WTC11 (cell line): ENCODE results near the gene PTPRN. TPM values are rescaled to one million over a fixed set of nuclear protein-coding genes. Genes with fewer than 3 reads are reported as not detected.

Experiments used
- ATAC-seq: fragments of 200-7000 bp; cut with Tn5 transposase; 2 replicates; pipeline ENCODE4 v1.10.0; 2021; ENCODE audit warnings: mild to moderate bottlenecking, moderate library complexity
- CTCF ChIA-PET: fragments of 300-600 bp; sonication (Branson Sonifier 250); formaldehyde crosslinking; loops from one replicate; lab custom pipeline; 2021; ENCODE audit warnings: antibody characterized with exemption; lab: Charles Lee
- POLR2A ChIA-PET: fragments of 350-600 bp; sonication (Branson Sonifier 250); formaldehyde crosslinking; loops from one replicate; lab custom pipeline; 2021; ENCODE audit warnings: antibody characterized with exemption; lab: Charles Lee
- DNase-seq: peaks from one replicate; pipeline ENCODE4 v3.0.0; 2021; ENCODE audit warnings: low spot score
- H3K27ac Mint-ChIP-seq: 2 replicates; pipeline ENCODE4 v1.8.0; 2021; ENCODE audit warnings: mixed read lengths
- H3K27me3 Mint-ChIP-seq: 2 replicates; pipeline ENCODE4 v1.8.0; 2021; ENCODE audit warnings: low read depth, mild to moderate bottlenecking, moderate library complexity, mixed read lengths
- H3K36me3 Mint-ChIP-seq: 2 replicates; pipeline ENCODE4 v1.8.0; 2021; ENCODE audit warnings: mixed read lengths
- H3K4me1 Mint-ChIP-seq: 2 replicates; pipeline ENCODE4 v1.8.0; 2022; ENCODE audit warnings: mixed read lengths
- H3K4me3 Mint-ChIP-seq: 2 replicates; pipeline ENCODE4 v1.8.0; 2021; ENCODE audit warnings: mild to moderate bottlenecking, moderate library complexity, mixed read lengths
- H3K9me3 Mint-ChIP-seq: 2 replicates; pipeline ENCODE4 v1.8.0; 2021; ENCODE audit warnings: mixed read lengths
- ATF2 ChIP-seq: sonication (generic); formaldehyde crosslinking; IDR thresholded peaks from 2 replicates; pipeline ENCODE4 v1.8.1; 2022; ENCODE audit warnings: low read depth, missing genetic modification reagents, borderline replicate concordance
- CREM ChIP-seq: sonication (generic); formaldehyde crosslinking; IDR thresholded peaks from 2 replicates; pipeline ENCODE4 v1.8.1; 2022; ENCODE audit warnings: mild to moderate bottlenecking, missing genetic modification reagents, moderate library complexity
- EMX1 ChIP-seq: fragments of 250-450 bp; sonication (Bioruptor Pico); IDR thresholded peaks from 2 replicates; pipeline ENCODE4 v1.8.0; 2021; ENCODE audit warnings: mild to moderate bottlenecking
- FOXJ3 ChIP-seq: sonication (generic); formaldehyde crosslinking; IDR thresholded peaks from 2 replicates; pipeline ENCODE4 v1.9.0; 2021; ENCODE audit warnings: missing genetic modification reagents, mild to moderate bottlenecking, borderline replicate concordance
- IRF1 ChIP-seq: sonication (generic); formaldehyde crosslinking; IDR thresholded peaks from 2 replicates; pipeline ENCODE4 v1.8.0; 2023; ENCODE audit warnings: missing genetic modification reagents
- IRF2 ChIP-seq: sonication (generic); formaldehyde crosslinking; IDR thresholded peaks from 2 replicates; pipeline ENCODE4 v1.8.0; 2022; ENCODE audit warnings: low read depth, missing genetic modification reagents, borderline replicate concordance
- NFE2L1 ChIP-seq: sonication (generic); formaldehyde crosslinking; IDR thresholded peaks from 2 replicates; pipeline ENCODE4 v1.8.1; 2023; ENCODE audit warnings: missing genetic modification reagents
- PRDM15 ChIP-seq: sonication (generic); formaldehyde crosslinking; IDR thresholded peaks from 2 replicates; pipeline ENCODE4 v1.8.0; 2022; ENCODE audit warnings: missing genetic modification reagents
- RELA ChIP-seq: sonication (generic); formaldehyde crosslinking; IDR thresholded peaks from 2 replicates; pipeline ENCODE4 v1.8.1; 2022; ENCODE audit warnings: missing genetic modification reagents, mild to moderate bottlenecking, borderline replicate concordance
- SMAD4 ChIP-seq: sonication (generic); formaldehyde crosslinking; IDR thresholded peaks from 2 replicates; pipeline ENCODE4 v1.8.0; 2022; ENCODE audit warnings: mild to moderate bottlenecking, missing genetic modification reagents
- SOX15 ChIP-seq: fragments of 250-450 bp; sonication (Bioruptor Pico); IDR thresholded peaks from 2 replicates; pipeline ENCODE4 v1.9.0; 2021; ENCODE audit warnings: mild to moderate bottlenecking
- SP1 ChIP-seq: sonication (generic); formaldehyde crosslinking; conservative IDR thresholded peaks from 2 replicates; pipeline ENCODE4 v1.8.1; 2022; ENCODE audit warnings: missing genetic modification reagents
- TEAD1 ChIP-seq: sonication (generic); formaldehyde crosslinking; IDR thresholded peaks from 2 replicates; pipeline ENCODE4 v1.8.0; 2022; ENCODE audit warnings: mild to moderate bottlenecking, missing genetic modification reagents
- ZNF232 ChIP-seq: sonication (generic); formaldehyde crosslinking; IDR thresholded peaks from 2 replicates; pipeline ENCODE4 v1.8.0; 2022; ENCODE audit warnings: mild to moderate bottlenecking, missing genetic modification reagents
- ZNF263 ChIP-seq: sonication (generic); formaldehyde crosslinking; IDR thresholded peaks from 2 replicates; pipeline ENCODE4 v1.8.1; 2022; ENCODE audit warnings: low read depth, mild to moderate bottlenecking, moderate library complexity, missing genetic modification reagents
- ZSCAN18 ChIP-seq: fragments of 250-450 bp; sonication (Bioruptor Pico); IDR thresholded peaks from 2 replicates; pipeline ENCODE4 v2.1.2; 2022; ENCODE audit warnings: mild to moderate bottlenecking, moderate library complexity
- total RNA-seq: library from RNA; stranded (reverse); gene quantifications from 3 replicates; pipeline ENCODE4 v1.2.3, GENCODE V29; 2021
- TF ChIP-seq, protein P1 (sequence below): fragments of 250-450 bp; sonication (Bioruptor Pico); IDR thresholded peaks from 2 replicates; pipeline ENCODE4 v1.9.0; 2021; ENCODE audit warnings: mild to moderate bottlenecking

The PTPRN gene
- total RNA-seq, 1 experiment from 2014 or later: 3.8 TPM

DNA sequence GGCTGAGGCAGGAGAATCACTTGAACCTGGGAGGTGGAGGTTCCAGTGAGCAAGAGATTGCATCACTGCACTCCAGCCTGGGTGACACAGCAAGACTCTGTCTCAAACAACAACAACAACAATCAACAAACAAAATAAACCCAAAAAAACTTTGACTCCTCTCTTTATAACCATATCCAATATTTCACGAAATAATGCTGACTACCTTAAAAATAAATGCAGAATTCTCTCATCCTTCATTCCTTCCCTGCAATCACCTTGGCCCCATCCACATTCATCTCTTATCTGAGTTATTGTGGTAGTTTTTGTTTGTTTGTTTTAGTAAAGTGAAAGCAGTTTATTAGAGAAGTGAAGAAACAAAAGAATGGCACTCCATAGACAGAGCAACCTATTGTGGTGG, 3.2 kb downstream of the PTPRN start (continued):
- TF ChIP-seq, protein P1, sequence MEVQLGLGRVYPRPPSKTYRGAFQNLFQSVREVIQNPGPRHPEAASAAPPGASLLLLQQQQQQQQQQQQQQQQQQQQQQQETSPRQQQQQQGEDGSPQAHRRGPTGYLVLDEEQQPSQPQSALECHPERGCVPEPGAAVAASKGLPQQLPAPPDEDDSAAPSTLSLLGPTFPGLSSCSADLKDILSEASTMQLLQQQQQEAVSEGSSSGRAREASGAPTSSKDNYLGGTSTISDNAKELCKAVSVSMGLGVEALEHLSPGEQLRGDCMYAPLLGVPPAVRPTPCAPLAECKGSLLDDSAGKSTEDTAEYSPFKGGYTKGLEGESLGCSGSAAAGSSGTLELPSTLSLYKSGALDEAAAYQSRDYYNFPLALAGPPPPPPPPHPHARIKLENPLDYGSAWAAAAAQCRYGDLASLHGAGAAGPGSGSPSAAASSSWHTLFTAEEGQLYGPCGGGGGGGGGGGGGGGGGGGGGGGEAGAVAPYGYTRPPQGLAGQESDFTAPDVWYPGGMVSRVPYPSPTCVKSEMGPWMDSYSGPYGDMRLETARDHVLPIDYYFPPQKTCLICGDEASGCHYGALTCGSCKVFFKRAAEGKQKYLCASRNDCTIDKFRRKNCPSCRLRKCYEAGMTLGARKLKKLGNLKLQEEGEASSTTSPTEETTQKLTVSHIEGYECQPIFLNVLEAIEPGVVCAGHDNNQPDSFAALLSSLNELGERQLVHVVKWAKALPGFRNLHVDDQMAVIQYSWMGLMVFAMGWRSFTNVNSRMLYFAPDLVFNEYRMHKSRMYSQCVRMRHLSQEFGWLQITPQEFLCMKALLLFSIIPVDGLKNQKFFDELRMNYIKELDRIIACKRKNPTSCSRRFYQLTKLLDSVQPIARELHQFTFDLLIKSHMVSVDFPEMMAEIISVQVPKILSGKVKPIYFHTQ (CRISPR knock-in tag): no peak
- TF ChIP-seq, all 79 proteins: peak for 0

DNA sequence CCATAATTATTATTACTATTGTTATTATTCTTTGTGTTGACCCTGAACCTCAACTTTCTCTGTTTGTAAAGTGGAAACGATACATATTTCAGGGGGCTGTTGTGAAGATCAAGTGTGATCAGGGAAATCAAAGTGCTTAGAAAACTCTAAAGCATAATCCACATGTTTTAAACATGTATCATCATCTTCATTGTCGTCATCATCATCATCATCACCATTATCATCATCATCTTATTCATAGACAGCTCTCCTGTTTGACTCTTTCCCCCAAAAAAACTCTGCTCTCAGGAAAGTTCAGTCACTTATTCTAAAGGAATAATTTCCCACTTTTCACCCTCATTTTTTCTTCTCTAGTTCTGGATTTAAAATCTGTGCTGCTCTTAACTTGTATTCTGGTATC, 5.0 kb downstream of the PTPRN start:
- no peaks in the 10 kb centered on the region for H3K36me3 Mint-ChIP-seq
- H3K9me3 Mint-ChIP-seq: no peaks in the 10 kb centered on the region
- TF ChIP-seq CREM: no peak
- TF ChIP-seq PRDM15 (CRISPR knock-in tag): no peak
- TF ChIP-seq NFE2L1: no peak
- TF ChIP-seq IRF2 (CRISPR knock-in tag): no peak
- ChIA-PET POLR2A (no interaction called here), CTCF (interaction anchor here (2.5 kb wide), 1 partner anchor 9 kb away, joined by 13 read pairs; no protein-coding TSS in a partner anchor)
- peaks cover 78% of the 10 kb centered on the region for H3K27me3 Mint-ChIP-seq
- no peak for ATAC-seq
- H3K27ac Mint-ChIP-seq: no peak overlapping the region
- DNase-seq: no peak
- peaks cover 11% of the 10 kb centered on the region for H3K4me1 Mint-ChIP-seq
- H3K4me3 Mint-ChIP-seq: no peak overlapping the region

DNA sequence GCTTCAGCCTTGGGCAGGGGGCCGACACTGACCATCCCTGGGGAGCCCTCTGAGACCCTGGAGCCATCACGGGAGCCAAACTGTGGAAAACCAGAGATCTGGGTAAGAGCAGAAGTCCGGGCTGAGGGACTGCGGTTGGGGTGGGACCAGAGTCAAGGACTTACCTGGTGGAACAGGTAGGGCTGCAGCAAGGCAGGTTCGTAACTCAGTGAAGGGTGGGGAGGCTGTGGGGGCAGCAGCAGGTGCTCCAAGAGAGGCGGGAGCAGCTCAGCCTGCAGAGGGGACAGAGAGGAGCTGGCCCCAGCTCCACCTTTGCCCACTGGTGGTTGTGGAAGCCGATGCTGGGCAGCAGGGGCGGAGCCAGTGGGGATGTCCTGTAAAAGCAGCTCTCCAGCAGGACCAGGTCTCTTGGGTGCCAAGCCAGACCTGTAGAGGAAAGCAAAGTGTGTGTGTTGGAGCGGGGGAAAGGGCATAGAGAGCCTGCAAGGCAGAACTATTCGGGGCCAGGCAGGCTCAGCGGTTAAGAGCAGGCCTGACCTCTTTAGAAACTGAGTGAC, 6.7 kb downstream of the PTPRN start:
- Mint-ChIP-seq H3K27me3 (peaks cover 78% of the 10 kb centered on the region), H3K9me3 (no peaks in the 10 kb centered on the region), H3K4me3 (no peak overlapping the region), H3K4me1 (peaks cover 12% of the 10 kb centered on the region), H3K27ac (no peak overlapping the region), H3K36me3 (no peaks in the 10 kb centered on the region)
- ATAC-seq (no peak), DNase-seq (no peak)
- no peak for TF ChIP-seq TEAD1 (CRISPR knock-in tag)
- no peak for TF ChIP-seq ATF2 (CRISPR knock-in tag)
- TF ChIP-seq ZNF263 (CRISPR knock-in tag): no peak
- TF ChIP-seq SMAD4 (CRISPR knock-in tag): no peak
- TF ChIP-seq ZNF232 (CRISPR knock-in tag): no peak
- no peak for TF ChIP-seq SP1 (CRISPR knock-in tag)
- no peak for TF ChIP-seq FOXJ3 (CRISPR knock-in tag)
- TF ChIP-seq SOX15 (CRISPR knock-in tag): no peak
- TF ChIP-seq ZSCAN18 (CRISPR knock-in tag): no peak
- TF ChIP-seq EMX1 (CRISPR knock-in tag): no peak
- no peak for TF ChIP-seq IRF2 (CRISPR knock-in tag)
- no peak for TF ChIP-seq RELA (CRISPR knock-in tag)
- no peak for TF ChIP-seq IRF1 (CRISPR knock-in tag)
- ChIA-PET CTCF (interaction anchor here (1.1 to 2.5 kb wide), 2 partner anchors 7 to 16 kb away, joined by 3 to 13 read pairs; no protein-coding TSS in a partner anchor), POLR2A (no interaction called here)
